Measurements from ENCODE around the gene ARFRP1.
"Not testable (repeated sequence)": the region's sequence is repeated elsewhere in the genome, so short reads cannot be mapped to it uniquely, and the experiment has no call there.

The ARFRP1 gene

DNA sequence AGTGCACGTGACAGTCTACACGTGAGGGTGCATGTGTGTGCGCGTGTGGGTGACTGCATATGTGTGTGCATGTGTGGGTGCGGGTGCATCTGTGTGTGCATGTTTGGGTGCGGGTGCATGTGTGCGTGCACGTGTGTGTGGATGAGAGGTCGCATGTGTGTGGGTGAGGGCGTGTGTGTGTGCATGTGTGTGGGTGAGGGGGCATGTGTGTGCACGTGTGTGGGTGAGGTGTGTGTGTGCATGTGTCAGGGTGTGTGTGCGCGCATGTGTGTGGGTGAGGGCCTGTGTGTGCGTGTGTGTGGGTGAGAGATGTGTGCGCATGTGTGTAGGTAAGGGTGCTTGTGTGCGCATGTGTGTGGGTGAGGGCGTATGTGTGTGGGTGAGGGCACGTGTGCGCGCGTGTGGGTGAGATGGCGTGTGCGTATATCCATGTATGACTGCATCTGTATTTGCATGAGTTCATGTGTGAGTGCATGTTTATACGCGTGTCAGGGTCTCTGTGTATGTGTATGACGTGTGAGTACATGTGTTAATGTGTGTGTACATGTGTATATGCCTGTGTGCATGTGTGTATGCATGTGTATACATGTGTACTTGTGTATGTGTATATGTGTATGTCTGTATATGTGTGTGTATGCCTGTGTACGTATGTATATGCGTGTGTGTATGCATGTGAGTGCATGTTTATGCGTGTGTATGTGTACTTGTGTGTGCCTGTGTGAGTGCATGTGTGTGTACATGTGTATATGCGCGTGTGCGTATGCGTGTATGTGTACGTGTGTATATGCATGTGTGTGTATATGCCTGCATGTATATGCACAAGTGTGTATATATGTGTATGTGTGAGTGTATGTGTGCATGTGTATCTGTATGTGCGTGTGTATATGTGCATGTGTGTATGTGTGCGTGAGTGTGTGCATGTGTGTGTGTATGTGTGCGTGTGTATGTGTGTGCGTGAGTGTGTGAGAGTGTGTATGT lies 24.6 kb upstream of the ARFRP1 start:
- no peak for DNase-seq (ENCODE audit: low read depth in 2 of 2)

DNA sequence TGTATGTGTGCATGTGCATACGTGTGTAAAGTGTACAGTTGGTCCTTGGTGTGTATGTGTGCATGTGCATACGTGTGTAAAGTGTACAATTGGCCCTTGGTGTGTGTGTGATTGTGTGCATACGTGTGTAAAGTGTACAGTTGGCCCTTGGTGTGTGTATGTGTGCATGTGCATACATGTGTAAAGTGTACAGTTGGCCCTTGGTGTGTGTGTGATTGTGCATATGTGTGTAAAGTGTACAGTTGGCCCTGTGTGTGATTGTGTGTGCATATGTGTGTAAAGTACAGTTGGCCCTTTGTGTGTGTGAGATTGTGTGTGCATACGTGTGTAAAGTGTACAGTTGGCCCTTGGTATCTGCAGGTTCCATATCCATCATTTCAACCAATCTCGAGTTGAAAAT lies 23.6 kb upstream of the ARFRP1 start:
- DNase-seq (ENCODE audit: low read depth in 2 of 2), result no peak

DNA sequence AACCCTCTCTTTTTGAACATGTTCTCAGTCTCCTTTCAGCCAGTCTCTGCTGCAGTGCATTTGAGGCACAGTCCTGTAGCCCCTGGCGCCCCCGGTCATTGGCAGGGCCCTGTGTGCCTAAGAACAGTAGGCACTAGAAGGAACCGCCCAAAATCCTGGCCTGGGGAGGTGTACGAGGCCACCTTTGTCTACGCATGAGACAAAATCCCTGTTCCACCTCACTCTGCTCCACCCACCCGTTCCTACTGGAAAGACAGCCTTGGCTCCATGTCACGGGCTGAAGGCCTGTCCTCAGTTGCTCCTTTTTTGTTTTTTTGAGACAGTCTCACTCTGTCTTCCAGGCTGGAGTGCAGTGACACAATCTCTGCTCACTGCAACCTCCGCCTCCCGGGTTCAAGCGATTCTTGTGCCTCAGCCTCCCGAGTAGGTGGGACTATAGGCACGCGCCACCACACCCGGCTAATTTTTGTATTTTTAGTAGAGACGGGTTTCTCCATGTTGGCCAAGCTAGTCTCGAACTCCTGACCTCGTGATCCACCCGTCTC lies 22.5 kb upstream of the ARFRP1 start:
- not testable (repeated sequence) for DNase-seq (ENCODE audit: low read depth in 2 of 2)

DNA sequence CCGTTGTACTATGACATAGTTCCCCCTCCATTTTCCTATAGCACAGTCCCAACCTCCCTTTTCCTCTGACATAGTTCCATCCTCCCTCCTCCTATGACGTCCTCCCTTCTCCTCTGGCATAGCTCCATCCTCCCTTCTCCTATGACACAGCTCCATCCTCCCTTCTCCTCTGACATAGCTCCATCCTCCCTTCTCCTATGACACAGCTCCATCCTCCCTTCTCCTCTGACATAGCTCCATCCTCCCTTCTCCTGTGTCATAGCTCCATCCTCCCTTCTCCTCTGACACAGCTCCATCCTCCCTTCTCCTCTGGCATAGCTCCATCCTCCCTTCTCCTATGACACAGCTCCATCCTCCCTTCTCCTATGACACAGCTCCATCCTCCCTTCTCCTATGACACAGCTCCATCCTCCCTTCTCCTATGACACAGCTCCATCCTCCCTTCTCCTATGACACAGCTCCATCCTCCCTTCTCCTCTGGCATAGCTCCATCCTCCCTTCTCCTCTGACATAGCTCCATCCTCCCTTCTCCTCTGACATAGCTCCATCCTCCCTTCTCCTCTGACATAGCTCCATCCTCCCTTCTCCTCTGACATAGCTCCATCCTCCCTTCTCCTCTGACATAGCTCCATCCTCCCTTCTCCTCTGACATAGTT lies 15.3 kb upstream of the ARFRP1 start:
- not testable (repeated sequence) for DNase-seq (ENCODE audit: low read depth in 2 of 2)

DNA sequence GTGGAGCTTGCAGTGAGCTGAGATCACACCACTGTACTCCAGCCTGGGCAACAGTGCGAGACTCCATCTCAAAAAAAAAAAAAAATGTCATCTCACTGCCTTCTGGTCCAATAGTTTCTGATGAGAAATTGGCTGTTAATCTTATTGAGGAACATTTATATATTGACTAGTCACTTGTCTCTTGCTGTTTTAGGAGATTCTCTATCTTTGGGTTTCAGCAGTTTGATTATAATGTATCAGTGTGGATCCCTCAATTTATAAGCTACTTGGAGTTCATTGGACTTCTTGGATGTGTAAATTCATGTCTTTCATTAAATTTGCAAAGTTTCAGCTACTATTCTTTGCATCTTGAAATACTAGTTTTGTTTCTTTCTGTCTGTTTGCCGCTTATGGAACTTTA lies 11.2 kb upstream of the ARFRP1 start:
- DNase-seq (ENCODE audit: low read depth in 2 of 2), result no peak

DNA sequence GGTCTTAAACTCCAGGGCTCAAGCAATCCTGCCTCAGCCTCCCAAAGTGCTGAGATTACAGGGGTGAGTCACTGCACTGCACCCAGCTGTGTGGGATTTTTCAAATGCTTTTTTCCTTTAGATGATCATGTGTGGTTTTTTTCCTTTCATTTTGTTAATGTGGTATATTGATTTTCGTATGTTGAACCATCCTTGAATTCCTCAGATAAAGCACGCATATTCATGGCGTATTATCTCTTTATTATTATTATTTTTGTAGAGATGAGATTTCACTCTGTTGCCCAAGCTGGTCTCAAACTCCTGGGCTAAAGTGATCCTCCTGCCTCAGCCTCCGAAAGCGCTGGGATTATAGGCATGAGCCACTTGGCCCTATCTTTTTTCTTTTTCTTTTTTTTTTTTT lies 7.1 kb upstream of the ARFRP1 start:
- no peak for DNase-seq (ENCODE audit: low read depth in 2 of 2)

DNA sequence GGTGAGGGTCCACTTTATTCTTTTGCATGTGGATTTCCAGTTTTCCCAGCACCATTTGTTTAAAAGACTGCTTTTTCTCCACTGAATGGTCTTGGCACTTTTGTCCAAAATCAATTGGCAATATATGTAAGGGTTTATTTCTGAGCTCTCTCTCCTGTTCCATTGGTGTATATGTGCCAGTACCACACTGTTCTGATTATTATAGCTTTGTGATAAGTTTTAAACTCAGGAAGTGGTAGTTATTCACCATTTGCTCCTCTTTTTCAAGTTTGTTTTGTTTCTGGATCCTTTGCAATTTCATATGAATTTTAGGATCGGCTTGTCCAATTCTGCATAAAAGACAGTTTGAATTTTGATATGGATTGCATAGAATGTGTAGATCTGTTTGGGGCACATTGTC lies 4.4 kb upstream of the ARFRP1 start:
- no peak for DNase-seq (ENCODE audit: low read depth in 2 of 2)

DNA sequence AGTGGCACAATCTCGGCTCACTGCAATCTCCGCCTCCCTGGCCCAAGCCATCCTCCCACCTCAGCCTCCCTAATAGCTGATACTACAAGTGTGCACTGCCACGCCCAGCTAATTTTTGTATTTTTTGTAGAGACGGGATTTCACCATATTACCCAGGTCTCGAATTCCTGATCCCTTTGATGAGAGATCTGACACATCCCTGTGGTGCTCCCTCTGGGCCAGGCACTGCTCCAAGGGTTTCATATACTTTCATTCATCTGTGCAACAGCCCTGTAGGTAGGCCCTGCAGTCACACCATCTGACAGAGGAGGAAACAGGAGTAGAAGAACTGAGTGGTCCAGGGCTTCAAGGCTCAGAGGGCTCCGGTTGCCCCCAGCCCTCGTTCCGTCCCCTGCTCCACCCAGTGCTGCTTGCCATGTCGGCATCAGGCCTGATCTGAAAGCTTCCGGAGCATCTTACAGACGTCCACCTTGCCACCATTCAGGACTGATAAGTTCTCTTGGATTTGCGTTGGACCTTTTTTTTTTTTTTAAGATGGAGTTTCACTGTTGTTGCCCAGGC lies 3.4 kb upstream of the ARFRP1 start:
- DNase-seq (ENCODE audit: low read depth in 2 of 2), result no peak

DNA sequence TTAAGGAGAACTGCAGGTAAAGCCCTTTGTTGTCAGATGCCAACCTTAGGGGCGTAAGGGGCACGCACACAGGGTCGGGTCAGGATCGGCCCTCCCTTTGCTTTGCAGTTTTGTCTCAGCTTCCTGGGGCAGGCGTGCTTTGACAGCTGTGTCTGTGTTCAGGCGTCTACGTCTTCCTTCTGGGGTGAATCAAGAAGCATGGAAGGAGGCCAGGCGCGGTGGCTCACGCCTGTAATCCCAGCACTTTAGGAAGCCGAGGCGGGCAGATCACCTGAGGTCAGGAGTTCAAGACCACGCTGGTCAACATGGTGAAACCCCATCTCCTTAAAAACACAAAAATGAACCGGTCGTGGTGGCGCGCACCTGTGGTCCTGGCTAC lies 1.4 kb upstream of the ARFRP1 start:
- DNase-seq (ENCODE audit: low read depth in 2 of 2), result no peak

DNA sequence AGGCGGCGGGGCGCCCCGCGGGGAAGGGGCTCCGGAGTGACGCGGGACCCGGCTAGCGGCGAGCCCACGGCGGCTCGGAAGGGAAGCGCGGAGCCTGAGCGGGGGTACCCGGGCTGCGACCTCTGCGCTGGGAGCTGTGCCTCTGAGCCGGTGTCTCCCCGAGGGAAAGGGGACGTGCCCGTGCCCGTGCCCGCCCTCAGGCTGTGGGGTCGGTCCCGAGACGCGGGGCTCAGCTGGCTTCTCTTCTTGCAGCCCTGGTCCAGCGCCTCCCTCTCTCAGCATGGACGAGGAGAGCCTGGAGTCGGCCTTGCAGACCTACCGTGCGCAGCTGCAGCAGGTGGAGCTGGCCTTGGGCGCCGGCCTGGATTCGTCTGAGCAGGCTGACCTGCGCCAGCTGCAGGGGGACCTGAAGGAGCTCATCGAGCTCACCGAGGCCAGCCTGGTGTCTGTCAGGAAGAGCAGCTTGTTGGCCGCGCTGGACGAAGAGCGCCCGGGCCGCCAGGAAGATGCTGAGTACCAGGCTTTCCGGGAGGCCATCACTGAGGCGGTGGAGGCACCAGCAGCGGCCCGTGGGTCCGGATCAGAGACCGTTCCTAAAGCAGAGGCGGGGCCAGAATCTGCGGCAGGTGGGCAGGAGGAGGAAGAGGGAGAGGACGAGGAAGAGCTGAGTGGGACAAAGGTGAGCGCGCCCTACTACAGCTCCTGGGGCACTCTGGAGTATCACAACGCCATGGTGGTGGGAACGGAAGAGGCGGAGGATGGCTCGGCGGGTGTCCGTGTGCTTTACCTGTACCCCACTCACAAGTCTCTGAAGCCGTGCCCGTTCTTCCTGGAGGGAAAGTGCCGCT lies 749 bp upstream of the ARFRP1 start:
- no peak for DNase-seq (ENCODE audit: low read depth in 2 of 2)

DNA sequence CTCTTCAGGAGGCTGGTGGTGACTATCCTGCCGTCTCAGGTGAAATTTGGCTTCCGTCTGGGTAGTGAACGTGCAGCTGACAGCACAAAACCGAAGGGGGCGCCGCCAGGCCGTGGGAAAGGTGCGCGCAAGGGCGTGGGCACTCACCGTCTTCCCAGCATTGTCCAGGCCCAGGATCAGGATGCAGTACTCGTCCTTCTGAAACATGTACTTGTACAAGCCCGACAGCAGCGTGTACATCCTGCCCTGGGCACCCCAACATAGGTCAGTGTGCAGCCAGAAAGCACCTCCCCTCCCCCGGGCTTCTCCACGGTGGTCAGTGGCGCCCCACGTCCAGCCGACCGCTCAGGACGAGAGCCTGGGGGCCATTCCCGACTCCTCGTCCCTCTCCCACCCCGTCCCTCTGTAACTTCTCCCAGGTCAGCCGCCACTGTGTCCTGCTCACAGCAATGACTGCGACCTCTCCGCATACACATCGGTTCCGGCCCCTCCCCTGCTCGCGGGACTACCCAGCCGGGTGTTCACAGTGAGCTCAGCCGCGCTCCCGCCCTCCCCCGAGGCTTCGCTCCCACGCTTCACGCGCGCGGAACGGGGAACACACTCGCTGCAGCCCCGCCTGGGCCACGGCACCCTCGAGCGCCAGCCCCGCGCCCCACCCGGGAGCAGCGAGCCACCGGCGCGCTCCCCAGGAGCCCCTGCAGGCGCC lies 771 bp downstream of the ARFRP1 start:
- no peak for DNase-seq (ENCODE audit: low read depth in 2 of 2)

DNA sequence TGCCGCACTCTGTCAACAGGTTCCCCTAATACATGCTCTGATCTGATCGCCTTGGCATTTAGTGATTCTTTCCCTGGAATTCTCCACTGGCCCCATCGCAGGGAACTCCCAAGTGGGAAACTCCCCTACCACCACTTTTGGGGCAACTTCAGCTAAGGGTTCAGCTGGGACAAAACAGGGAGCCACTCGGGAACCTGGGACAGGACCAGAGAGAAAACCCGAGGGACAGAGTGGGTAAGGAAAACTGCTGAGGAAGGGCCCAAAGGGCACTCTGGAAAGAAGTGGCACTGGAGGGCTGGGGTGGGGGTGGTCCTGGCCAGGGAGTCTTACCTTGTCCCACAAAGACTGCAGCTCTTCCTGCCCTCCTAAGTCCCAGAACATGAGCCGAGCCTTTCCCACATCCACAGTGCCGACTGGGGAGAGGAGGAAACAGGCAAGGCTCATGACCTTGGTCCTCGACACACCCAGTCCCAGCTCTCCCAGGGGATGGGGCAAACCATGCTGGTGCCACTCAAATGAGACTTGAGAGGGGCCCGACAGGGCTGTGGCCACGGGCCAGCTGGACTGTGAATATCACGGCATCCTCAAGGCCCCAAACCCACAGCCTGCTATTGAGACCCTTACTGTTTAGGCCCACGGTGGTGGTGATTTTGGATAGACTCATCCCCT lies 1.6 kb downstream of the ARFRP1 start:
- DNase-seq (ENCODE audit: low read depth in 2 of 2), result no peak

DNA sequence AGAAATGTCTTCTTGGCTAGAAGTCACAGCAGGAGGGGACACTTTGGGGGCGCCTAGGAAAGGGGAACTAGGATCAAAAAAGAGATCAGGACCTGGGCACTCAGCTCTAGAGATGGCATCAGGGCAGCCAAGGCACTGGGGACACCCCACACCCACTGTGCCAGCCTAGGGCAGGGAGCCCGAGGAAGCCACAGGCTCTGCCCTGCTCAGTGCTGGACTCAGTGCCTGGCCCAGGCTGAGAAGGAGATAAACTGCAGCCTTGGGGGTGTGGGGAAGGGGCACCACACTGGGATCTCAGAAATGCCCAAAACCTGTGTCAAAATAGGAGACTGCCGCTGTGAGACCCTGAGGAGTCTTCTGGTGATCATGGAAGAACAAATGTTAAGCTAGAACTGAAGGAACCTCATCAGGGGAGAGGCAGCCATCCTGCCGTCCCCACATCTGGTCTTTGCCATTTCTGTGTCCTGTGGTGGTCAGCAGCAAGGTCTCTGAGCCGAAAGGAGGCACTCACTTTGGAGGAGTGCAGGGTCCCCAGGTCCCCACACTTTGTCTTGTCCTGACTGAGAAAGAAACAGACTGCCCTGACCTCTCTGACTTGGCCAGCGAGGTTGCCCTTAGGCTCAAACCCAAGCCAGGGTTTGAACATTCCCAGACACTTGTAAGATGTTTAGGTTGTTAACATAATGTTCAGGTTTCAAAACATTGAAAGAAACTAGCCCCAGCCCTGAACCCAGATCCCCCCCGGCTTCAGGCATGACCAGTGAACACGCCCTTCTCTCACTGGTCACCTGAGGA lies 2.3 kb downstream of the ARFRP1 start:
- no peak for DNase-seq (ENCODE audit: low read depth in 2 of 2)

DNA sequence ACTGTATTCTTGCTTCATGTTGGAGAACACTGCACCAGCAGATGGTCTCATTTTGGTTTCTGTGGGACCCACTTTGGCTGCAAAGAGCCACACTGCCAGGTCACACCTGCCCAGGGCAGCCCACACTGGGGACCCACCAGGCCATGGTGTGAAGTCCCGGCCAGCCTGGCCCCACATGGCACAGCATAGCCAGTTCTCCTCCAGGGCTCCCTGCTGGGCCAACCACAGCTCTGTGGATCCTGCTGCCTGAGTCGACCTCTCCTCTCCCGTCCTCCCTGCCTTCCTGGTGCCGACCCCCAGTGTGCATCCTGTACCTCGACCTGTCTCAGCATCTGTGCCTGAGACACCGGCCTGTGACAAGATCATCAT lies 3.0 kb downstream of the ARFRP1 start:
- DNase-seq (ENCODE audit: low read depth in 2 of 2), result no peak

DNA sequence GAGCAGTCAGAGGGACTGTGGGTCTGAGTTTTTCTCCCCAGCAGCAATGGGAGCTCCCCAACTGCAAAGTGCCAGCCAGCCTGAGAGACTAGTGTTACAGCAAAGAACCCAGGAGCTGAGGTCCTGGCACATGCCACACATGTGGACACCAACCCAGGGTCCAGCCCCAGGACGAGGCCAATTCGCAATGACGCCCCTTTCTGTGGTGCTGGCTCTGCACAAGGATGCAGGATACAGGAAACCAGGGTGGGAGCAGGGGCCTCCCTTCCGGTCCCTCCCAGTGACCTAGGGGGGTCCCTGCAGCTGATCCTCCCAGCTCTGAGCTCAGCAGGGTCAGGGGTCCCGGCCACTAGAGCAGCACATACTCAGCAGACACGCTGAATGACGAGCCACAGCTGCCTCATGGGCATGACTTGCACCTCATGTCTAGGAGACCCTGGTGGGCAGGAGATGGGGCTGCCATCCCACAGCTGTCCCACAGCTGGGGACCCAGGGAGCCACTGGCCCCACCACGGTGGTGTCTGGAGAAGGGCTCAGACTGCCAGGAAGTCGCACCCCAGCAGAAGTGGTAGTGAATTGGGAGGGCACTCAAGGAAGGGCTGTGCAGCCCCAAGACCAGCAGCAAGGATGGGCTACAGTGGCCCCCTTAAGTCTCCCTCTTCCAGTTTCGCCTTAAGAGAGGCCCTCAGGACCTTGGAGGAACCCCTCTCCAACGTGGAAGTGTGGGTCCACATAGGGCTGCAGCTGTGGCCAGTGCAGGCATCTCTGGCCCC lies 3.6 kb downstream of the ARFRP1 start:
- DNase-seq (ENCODE audit: low read depth in 2 of 2), result no peak

DNA sequence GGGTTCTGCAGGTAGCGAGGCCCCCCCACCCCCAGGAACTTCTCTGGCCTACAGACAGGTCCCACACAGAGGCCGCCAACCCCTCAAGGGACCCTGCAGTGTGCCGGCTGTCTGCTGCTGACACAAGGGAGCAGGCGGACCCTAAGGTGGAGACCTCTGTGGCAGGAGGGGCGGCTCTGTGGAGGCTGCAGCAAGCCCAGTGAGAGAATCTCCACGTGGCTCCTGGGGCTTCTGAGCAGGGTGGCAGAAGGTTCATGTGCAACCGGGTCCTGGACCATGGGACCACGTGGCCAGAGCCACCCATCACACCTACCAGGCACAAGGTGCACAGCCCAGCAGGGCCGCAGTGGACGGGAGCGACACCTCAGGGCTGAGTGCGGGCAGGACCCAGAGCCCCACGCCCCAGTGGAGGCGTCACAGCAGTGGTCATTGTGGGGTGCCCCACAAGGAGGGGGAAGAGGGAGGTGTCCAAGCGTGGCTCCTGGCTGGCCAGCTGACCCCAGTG lies 4.3 kb downstream of the ARFRP1 start:
- no peak for DNase-seq (ENCODE audit: low read depth in 2 of 2)

DNA sequence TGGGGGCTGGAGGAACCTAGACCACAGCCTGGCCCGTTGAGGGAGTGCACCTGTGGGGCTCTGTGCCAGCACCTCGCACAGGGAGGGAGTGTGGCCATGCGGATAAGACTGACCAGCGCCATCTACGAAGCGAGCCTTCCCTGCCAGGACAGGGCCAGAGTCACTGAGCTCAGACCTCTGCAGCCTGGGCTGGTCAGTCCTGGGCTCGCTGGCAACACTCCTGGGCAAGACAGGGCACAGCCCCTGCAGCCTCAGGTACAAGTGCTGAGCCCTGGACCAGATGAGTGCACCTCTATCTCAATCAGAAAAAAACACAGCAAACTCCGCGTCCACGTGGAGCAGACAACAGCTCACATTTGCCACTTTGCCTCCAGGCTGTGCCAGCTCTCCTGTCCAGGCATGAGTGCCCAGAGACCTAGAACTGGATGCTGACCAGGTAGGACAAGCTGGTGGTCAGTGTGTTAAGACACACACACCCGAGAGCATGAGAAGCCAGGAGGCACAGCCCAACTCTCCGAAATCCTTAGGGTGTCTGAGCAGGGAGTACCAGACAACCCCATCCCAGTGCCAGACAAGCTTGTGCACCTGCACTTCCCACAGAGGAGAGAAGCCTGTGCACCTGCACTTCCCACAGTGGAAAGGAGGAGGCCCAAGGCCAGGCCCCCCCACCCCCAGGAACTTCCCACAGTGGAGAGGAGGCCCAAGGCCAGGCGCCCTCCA lies 4.9 kb downstream of the ARFRP1 start:
- DNase-seq (ENCODE audit: low read depth in 2 of 2), result no peak

DNA sequence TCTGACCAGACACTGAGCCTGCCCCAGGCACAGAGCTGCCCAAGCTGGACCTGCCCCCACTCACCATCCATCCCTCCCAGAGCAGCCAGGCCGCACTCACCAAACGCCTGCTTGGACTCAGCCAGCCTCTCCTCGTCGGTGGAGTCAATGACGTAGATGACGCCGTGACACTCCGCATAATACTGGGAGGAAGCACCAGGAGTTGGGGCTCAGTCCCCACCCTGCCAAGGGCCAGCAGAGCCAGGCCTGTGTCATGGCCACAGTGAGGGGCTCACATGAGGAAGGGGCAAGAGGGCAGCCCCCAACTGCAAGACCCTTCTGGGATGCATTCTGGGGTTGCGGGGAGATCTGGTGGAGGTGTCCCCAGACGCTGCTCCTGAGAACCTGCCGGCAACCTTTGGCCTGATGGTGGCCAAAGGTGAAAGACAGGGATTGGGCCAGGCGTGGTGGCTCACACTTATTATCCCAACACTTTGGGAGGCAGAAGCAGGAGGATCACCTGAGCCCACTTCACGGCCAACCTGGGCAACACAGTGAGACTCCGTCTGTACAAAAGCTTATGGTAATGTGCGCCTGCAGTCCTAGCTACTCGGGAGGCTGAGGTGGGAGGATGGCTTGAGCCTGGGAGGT lies 5.6 kb downstream of the ARFRP1 start:
- no peak for DNase-seq (ENCODE audit: low read depth in 2 of 2)
